ENCODE measurements around the gene SLIT3.
A peak's percentile ranks its signal among the peaks of the same experiment; 100 is the strongest.

SLIT3 gene

GRCh38 chr5:168816661-168817060 is 484.3 kb downstream of the SLIT3 start:
- DNase-seq: no peak

GRCh38 chr5:168813184-168813968 is 487.6 kb downstream of the SLIT3 start:
- DNase-seq: no peak

GRCh38 chr5:168810641-168811040 is 490.3 kb downstream of the SLIT3 start:
- DNase-seq: no peak

GRCh38 chr5:168809218-168809617 is 491.7 kb downstream of the SLIT3 start:
- DNase-seq: no peak

GRCh38 chr5:168808051-168808616 is 492.8 kb downstream of the SLIT3 start:
- no peak for DNase-seq

GRCh38 chr5:168807287-168807686 is 493.7 kb downstream of the SLIT3 start:
- peak; percentile 39 for DNase-seq

- DNase-seq: no peak
These were observed 497.4 kb downstream of the SLIT3 start for GRCh38 chr5:168803541-168803940.

- DNase-seq: no peak
These were observed 498.6 kb downstream of the SLIT3 start for GRCh38 chr5:168802337-168802736.

GRCh38 chr5:168801567-168801966 is 499.4 kb downstream of the SLIT3 start:
- no peak for DNase-seq

- no peak for DNase-seq
These were observed 500.2 kb downstream of the SLIT3 start for GRCh38 chr5:168800701-168801100.

GRCh38 chr5:168798065-168799023 is 502.6 kb downstream of the SLIT3 start:
- no peak for DNase-seq

- DNase-seq: peak; percentile 54
These were observed 504.1 kb downstream of the SLIT3 start for GRCh38 chr5:168796593-168797580.

- peak; percentile 81 for DNase-seq
These were observed 504.9 kb downstream of the SLIT3 start for GRCh38 chr5:168796000-168796399.

GRCh38 chr5:168793841-168794837 is 506.8 kb downstream of the SLIT3 start:
- DNase-seq: peak; percentile 53

- DNase-seq: no peak
These were observed 508.3 kb downstream of the SLIT3 start for GRCh38 chr5:168792678-168793077.

GRCh38 chr5:168790671-168791250 is 510.2 kb downstream of the SLIT3 start:
- DNase-seq: no peak

GRCh38 chr5:168790002-168790635 is 510.8 kb downstream of the SLIT3 start:
- no peak for DNase-seq

GRCh38 chr5:168788786-168789185 is 512.2 kb downstream of the SLIT3 start:
- DNase-seq: no peak

GRCh38 chr5:168788107-168788506 is 512.8 kb downstream of the SLIT3 start:
- no peak for DNase-seq

- DNase-seq: no peak
These were observed 514.8 kb downstream of the SLIT3 start for GRCh38 chr5:168786147-168786546.

Measured in right hindlimb (tissue), 1 donor.